ENCODE results near the gene NLRP2B.

DNA sequence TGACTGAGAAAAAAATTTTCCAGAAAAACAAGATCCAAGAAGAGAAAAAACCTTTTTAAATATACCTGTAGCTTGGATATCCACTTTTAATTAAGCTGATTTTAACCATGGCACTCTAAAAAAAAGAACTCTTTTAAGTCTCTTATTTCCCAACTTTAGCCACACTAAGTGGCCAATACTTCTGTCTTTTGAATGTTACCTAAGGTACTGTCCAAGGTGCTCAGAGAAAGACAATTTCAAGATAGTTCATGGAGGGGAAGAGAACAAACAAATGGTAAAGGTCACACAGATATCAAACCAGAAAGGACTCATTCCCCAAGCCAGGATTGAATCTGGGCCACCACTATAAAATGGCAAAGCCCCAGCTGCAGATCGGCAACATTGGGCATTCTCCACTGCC is 10.1 kb downstream of the NLRP2B start:
- TF ChIP-seq POLR2A (IDR thresholded peaks at IDR 0.05; ENCODE audit: borderline replicate concordance, extremely low read depth, insufficient read depth, insufficient read length) (no peak), CTCF (IDR thresholded peaks at IDR 0.05 in 2 of 3, conservative IDR thresholded peaks at IDR 0.05 in 1 of 3; ENCODE audit: borderline replicate concordance in 1 of 3, insufficient read depth in 1 of 3, low read depth in 2 of 3, low read length in 2 of 3) (no peak), POLR2AphosphoS5 (IDR thresholded peaks at IDR 0.05; ENCODE audit: low read depth, low read length) (no peak)
